Jurkat, Clone E6-1 (cell line): ENCODE data around the gene PTPRE.
"Not testable (repeated sequence)": the region's sequence is repeated elsewhere in the genome, so short reads cannot be mapped to it uniquely, and the experiment has no call there.

Source experiments
- DNase-seq: peaks from one replicate; pipeline ENCODE4 v3.0.0-alpha.2; 2011; ENCODE audit warnings: low read depth, low spot score
- H3K4me3 ChIP-seq: 2 replicates; pipeline ENCODE4 v1.5.1; 2011; ENCODE audit warnings: mild to moderate bottlenecking, low read length, control low read depth, moderate library complexity

Gene PTPRE

DNA sequence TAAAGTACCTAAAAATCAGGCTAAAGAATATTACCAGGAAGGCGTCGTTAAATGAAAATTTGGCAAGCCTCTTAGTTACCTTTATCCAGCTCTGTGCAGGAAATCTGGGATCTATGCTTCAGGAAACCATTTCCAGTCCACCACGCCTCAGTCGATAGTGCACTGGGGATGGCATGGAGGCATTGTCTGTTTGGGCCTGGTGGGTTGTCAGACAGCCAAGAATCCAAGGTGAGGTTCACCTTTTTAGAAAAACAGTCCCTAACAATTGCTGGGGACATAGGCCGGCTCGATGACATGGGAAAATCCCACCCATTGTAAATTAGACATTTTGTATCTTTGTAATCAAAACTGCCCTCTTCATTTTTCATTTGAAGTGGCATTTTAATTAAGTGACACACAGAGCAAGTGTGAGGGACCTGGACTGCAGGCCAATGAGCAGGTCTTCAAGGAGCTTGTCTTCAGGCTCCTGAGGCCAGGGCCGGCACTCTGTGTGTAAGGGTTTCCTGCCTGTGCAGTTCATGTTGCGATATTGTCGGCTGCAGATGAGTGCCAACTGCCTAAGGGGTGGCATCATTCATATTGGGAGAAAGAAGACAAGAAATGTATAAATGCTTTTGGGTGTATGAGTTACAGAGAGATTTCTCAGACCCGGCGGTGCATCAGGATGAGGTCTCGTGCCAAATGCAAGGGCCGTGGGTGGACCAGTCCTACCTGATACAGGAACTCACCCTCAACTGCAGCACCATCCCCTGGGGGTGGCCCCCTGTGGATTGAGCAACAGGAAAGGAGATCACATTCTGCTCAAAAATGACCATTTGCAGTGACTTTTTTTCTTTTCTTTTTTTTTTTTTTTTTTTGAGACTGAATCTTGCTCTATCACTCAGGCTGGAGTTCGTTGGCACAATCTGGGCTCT is 80.8 kb downstream of the PTPRE start:
- no peak for DNase-seq
- no peak overlapping the region for H3K4me3 ChIP-seq

DNA sequence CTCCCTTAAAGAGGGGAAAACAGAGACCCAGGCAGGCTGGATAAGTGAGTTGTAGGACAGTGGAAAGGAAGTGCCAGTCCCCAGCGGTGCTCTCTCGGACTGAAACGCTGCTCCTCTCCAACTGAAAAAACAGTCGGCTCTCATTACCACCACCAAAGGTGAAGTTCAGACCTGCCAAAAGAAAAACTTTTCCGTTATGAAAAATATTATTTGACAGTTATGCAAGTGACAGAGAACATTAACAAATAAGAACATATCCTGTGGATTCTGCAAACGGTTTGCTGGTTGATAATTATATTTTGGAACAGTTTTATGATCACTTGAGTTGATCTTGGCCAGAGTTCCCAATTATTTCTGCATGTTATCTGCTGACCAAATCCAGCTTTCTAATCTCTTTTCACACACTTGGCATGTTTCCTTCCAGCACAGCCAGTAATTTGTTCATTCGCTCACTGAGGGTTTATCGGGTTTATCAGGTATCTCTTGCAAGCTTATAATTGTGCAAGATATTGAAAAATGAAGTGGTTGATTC is 82.6 kb downstream of the PTPRE start:
- no peak overlapping the region for H3K4me3 ChIP-seq
- no peak for DNase-seq

DNA sequence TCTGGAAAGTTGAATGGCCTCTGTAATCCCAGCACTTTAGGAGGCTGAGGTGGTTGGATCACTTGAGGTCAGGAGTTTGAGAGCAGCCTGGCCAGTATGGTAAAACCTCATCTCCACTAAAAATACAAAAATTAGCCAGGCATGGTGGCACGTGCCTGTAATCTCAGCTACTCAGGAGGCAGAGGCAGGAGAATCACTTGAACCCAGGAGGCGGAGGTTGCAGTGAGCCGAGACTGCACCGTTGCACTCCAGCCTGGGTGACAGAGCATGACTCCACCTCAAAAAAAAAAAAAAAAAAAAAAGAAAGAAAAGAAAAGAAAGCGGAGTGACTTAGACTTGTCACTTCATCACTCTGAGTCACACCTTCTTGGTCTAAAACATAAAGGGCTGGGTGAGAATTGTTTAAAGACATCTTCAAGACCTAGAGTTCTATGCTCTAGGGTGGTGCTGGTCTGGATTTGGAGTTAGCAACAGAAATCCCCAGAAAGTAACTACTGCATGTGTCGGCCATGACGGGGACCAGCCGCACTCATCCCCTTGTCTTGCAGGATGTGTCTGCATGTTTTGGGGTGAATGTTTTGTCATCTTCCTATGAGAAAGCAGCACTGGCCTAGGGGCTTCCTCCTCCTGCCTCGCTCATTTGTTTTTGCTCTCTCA is 83.4 kb downstream of the PTPRE start:
- H3K4me3 ChIP-seq, DNase-seq: not testable (repeated sequence)

DNA sequence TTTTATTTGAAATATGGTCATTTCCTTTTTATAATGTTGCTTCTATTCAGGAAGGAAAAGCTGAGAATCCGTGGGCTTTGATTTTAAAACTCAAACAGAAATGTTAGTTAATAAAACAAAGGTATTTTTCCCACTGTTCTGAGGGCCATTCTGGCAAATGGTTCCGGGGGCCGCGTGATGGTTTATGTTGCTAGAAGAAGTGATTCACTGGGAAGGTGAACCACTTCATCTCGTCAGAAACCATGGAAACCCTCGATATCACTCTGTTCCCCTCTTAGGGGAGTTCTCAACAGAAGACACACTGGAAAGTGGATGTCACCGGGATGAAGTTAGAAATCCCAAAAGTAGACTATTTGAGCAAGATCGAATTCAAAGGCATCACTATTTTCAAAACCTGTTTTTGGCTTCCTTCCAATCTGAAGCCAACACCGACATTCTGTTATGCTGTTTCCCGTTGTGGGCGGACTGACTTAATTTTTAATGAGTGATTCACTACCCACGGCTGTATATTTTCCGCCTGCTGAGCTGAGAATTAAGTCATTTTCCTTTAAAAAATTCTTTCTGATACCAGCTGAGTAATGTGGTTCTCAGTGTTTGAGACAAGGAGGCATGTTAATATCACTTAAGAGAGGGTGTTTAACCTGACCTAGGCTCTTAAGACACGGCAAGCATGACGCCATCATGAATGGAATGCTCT is 84.1 kb downstream of the PTPRE start:
- no peak overlapping the region for H3K4me3 ChIP-seq
- DNase-seq: no peak

DNA sequence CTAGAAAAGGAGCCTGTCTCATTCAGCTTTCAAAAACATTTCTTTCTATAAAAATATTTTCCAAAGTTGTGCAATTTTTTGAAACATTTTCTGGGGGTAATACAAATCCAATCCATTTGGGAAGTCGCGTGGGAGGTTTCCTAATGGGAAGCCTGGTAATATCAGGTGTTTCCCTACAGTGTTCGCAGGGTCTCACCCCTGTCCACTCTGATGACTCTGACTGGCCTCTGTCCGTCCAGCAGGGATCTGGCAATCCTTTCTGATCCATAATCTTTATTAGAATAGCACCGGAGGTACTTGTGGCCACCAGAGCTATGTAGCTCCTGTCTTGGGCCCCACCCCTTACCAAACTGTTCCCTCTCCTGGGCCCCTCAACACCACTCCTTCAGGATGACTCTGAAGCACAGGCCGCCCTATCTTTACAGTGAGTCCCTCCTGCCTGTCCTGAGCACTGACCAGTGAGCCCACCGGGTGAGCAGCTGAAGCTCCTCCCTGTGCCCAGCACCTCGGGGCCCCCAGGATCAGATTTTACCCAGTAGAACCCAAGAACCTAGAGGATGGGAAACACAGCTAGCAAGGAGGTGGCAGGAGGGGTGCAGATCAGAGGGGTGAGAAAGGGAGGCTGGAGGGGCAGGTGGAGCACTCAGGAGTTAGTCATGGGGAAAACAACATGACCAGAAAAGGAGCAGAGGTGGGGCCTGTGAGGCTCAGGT is 84.8 kb downstream of the PTPRE start:
- DNase-seq: no peak
- H3K4me3 ChIP-seq: no peak overlapping the region

DNA sequence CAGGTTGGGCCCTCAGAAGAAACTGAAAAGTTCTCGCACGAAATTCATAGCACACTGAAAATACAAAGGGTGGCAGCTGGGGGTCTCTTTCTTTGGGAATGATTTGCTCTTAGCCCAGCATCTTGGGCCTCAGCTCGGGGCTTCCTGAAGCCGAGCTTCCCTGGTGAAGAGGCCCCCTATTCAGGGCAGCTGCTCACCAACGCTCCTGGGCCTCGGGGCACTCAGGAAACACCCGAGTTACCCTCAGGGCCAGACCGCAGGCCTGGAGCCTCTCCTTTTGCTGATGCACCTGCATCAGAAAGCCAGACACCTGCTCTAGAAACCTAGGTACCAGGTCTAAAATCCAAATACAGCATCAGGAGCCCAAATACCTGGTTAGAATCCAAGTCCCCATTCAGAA is 85.5 kb downstream of the PTPRE start:
- no peak for DNase-seq
- no peak overlapping the region for H3K4me3 ChIP-seq

DNA sequence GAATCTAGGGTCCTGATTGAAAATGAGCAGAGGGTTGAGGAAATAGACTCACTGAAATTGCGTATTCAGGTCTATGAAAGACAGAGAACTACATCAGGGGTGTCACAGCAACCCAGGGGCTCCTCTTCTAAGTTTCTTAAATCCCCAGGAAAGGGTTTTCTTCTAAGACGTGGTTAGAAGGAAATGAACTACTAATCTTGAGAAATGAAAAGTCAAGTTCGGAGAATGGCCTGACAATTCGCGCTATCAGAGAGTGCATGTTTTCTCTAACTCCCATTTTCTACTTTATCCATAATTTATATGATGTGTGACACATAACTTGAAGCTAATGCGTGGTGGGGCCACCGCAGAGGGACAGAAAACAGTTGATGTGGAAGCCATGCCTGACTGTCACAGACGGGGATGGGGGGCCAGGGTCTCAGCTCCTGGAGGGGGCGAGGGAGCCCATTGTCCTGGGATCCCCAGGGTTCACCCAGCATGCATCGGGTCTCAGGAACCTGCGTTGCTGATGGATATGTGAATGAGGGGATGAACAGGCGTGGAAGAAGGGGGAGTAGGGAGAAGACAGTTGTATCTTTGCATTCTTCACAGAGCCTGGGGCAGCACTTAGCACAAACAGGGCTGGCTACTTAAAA is 86.3 kb downstream of the PTPRE start:
- no peak for DNase-seq
- no peak overlapping the region for H3K4me3 ChIP-seq

DNA sequence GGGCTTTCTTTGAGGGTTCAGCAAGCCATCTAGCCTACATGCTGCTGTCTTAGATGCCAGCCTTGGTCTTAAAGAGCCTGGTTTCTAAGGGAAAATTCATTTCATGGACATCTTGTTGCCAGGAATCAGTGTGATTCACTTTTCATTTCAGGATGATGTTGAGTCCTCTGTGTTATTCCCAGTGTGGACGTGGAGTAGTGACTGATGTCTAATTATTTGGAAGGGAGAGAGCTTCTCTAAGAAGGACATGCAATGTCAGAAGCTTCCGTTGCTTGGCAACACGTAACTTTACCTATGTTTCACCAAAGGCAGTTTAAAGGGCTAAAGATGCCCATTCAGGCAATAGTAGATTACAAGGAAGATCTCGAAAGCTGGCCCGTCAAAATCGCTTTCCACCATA is 89.0 kb downstream of the PTPRE start:
- DNase-seq: no peak
- no peak overlapping the region for H3K4me3 ChIP-seq

DNA sequence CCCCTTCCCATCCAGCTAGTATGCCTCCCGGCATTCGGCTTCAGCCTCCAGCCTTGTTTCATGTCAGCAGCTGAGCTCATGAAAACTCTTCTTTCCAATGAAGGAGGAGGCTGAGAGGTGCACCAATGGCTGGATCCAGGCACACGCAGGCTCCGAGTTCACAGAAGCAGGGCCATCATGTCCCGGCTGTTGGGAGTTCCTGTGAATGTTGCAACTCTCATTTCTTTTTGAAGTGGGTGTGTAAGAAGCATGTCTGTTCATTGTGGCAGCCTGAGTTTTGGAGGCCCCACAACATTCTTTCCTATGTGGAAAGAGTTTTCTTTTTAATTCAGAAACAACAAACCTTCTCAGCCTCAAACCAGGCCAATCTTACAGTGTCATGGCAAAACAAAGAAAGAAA is 89.7 kb downstream of the PTPRE start:
- DNase-seq: no peak
- no peak overlapping the region for H3K4me3 ChIP-seq

DNA sequence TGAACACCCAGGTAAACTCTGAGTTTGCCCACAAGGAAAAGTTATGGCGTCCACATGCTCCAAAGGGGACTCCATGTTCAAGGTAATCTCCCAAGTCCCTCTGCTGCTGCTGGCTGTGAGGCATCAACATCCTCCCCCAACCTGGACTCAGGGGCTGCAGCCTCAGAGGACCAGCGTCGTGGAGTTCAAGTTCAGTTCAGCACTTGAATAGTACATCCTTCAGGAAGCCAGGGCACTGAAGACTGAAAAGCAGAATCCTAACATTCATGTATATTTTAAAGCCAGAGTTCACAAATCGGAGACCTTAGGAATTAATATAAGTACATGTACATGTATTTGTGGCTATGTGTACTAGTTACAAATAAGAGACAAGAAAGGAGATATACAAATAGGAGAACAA is 90.4 kb downstream of the PTPRE start:
- no peak for DNase-seq

DNA sequence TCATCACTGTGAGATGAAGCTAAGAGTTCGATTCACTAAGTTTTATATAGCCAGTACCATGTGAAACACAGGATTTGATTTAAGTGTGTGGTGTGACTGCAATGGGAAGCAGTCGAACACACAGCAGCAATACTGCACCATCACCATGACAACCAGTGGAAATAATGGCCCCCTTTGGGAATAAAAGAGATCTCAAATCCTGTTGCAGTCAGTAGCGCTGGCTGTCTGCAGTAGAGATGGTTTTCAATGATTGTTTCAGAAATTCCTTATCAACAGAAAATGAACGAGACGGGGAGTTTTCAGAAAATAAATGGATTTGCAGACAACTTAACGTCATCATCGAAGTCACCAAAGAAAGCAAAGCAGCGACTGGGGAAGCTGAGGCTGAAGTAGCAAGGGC is 91.0 kb downstream of the PTPRE start:
- DNase-seq: no peak
- H3K4me3 ChIP-seq: no peak overlapping the region

More for the DNA sequence above, 90.4 kb downstream of the PTPRE start:
- H3K4me3 ChIP-seq: no peak overlapping the region

DNA sequence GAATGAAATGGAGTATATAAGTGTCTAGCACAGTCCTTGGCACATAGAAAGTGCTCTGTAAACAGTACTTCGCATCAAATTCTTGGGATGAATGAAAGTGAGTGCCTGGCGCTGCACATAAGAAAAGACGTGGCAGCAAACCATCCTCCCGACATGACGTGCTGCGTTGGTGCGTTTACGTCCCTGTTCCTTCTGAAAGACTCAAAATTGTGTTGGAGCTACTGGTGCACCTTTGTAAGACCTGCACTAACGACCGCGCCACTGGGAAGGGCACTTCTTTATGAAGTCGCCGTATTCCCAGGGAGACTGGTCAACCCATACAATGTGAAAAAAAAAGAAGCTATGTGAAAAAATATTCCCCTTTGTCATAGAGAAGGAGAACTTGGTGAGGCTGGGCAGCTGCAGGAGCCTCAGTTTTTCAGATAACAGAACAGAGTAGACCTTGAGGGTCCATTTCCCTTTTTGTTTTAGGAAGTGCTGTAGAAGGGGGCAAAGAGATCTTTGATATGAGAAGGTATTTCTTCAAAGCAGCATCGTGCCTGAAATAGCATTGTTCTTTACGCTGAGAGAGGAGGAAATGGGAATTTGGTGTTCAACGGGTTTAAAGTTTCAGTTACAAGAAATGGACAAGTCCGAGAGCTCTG is 91.7 kb downstream of the PTPRE start:
- no peak overlapping the region for H3K4me3 ChIP-seq
- no peak for DNase-seq

DNA sequence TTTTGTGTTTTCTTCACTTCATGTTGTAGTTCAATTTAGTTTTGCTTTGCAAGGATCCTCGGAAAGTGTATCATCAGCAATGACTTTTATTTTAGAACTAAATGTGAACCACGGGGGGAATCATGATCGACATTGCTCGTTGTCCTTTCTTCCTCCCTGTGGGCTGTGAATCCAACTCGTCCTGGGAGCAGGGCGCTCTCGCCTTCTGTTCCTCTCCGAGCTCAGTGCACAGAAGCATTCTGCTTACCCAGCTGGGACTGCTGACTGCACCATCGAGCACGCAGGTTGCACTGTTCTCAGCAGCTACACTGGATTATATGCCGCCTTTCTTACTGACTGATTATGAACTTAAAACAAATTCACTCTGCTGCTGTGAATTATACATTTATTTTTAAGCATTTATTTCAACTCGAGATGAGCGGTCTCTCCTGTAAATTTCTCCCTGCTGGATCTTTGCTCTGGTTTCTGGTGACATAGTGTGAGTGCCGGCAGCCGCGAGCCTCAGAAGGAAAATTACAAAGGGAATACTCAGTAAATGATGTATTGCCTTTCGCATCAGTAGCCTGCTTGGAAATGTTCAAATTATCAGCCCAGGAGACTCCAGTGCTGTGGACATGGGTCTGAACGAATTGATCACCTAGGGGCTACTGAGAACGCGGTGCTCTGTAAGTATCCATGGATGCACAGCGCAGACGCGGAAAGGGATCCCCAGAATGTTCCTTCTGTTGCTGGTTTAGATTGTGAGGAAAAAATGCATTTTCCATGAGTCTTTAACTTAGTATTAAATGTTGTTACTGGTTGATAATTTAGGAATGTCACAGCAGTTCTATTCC is 92.6 kb downstream of the PTPRE start:
- no peak for DNase-seq

DNA sequence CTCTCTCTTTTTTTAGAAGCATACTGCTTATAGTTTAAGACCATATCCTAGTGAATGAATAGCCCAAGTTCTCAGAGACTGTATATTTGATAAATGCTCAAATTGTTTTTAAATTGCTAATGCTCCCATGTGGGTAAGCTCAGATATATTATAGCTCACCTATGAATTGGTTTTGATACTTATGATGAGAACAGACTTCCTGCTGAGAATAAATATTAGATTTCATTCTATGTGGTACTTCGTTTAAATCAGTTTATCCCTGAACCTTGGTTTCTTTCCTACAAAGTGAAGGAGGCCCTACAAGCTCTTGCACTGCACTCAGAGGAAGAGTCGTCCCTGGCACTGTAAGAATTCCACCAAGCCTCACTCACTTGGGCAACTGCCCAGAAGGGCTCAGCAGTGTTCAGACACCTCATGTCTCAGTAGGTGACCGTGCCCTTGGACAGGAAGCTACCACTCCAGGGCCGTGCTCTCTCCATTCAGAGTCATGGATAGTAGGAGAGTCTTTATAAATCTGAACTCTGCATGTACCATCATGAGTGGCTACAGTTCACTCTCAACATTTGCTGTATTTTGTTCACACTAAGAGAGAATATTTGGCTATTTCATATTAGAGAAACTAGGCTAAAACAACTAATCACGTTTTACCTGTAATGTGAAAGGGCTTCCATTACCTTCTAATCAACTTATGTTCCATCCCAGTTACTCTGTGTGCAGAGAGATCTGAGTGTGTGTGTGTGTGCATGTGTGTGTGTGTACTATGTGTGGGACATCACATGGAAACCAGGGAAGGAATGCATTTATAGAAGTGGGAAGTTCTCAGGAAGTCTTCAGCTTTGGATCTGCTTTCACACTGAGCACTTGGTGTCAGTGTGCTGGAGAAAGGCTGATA is 93.8 kb downstream of the PTPRE start:
- no peak for DNase-seq

More for the DNA sequence above, 92.6 kb downstream of the PTPRE start:
- no peak overlapping the region for H3K4me3 ChIP-seq

DNA sequence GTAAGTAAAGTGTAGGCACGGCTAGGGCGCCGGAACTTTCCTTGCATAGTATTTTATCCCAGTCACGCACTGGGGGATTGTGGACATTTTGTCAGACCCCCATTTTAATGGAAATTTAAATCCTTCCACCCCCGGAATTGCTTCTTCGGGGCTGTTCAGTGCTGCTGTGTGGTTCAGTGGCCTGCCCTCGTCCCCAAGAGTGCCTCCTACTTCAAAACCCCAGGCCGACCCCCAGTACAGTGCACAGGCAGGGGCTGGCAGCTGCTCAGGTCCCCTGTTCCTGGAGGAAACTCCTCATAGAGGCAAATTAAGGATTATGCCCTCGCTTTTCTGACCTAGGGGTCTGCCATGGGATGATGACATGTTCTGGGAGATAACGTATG is 94.5 kb downstream of the PTPRE start:
- H3K4me3 ChIP-seq: no peak overlapping the region
- DNase-seq: no peak

More for the DNA sequence above, 93.8 kb downstream of the PTPRE start:
- no peak overlapping the region for H3K4me3 ChIP-seq

DNA sequence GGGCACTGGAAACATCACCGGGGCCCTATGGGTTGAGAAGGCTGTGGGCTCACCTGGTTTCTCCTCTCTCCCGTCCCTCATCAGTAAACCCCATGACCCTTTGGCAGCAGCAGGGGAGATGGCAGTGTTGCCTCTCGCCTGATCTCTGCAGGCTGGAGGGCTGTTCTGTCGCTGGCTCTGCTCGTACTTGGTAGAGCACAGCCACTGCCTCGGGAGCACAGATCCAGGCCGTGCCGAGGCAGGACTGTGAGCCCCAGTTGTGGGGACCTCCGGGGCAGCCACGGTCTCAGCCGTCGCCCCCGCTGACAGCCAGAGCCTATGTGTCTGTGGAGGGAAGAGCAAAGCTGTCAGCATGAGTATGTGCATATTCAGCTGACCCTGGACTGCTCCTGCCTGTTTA is 94.9 kb downstream of the PTPRE start:
- H3K4me3 ChIP-seq: no peak overlapping the region
- no peak for DNase-seq

DNA sequence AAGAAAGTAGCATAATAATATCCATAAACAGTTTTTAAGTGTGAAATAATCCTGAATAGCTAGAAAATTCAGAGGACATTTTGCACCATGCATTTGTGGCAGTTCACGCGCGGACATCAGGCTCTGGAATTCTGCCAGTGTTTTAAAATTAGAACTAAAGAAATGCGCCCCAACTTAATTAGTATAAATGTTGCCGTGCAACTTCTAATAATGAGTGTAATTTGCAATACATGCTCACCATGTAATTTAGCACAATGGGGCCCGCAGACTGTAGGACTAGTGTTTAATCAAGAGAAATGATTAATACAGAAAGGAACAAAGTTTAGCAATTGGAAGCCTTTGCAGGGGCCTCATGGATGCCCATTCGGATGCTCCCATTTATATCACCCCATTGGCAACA is 96.6 kb downstream of the PTPRE start:
- no peak overlapping the region for H3K4me3 ChIP-seq
- no peak for DNase-seq
